ENCODE data around the gene VGLL4.

GRCh38 chr3:11538581-11538980 lies 105.1 kb downstream of the VGLL4 start:
- TF ChIP-seq CTCF (IDR thresholded peaks at IDR 0.05) (no peak), POLR2A (IDR thresholded peaks at IDR 0.05) (no peak), POLR2AphosphoS5 (IDR thresholded peaks at IDR 0.05; ENCODE audit: insufficient read depth in 1 of 2, low read depth in 1 of 2) (no peak)
